DND-41 (cell line): ENCODE measurements around the gene WAPL.
A peak's percentile ranks its signal among the peaks of the same experiment; 100 is the strongest.

ENCODE experiments used
- CTCF ChIP-seq: IDR thresholded peaks from 2 replicates; pipeline ENCODE4 v1.5.1; 2012; ENCODE audit warnings: borderline replicate concordance, low read length, moderate library complexity, mild to moderate bottlenecking; ENCODE audit not compliant: poor library complexity, severe bottlenecking; ENCODE audit errors: extremely low read depth
- EZH2 ChIP-seq: IDR thresholded peaks from 3 replicates; pipeline ENCODE4 v1.6.1; 2012; ENCODE audit warnings: borderline replicate concordance, low read depth, mild to moderate bottlenecking, moderate library complexity, low read length, inconsistent platforms; ENCODE audit not compliant: severe bottlenecking

GRCh38 chr10:86399879-86400704 lies 121.5 kb downstream of the WAPL start:
- TF ChIP-seq CTCF (peak; percentile 96), EZH2 (no peak)
